AG04450 (cell line): ENCODE measurements around the gene RNF217. TPM values are rescaled to one million over a fixed set of nuclear protein-coding genes. Genes with fewer than 3 reads are reported as not detected.

Source experiments
- CTCF ChIA-PET: fragments of 300-600, 350-600 bp; formaldehyde crosslinking; extraction: SDS; loops from one replicate; lab custom pipeline; 2022; ENCODE audit warnings: antibody characterized with exemption, inconsistent platforms; lab: Charles Lee
- POLR2A ChIA-PET: fragments of 350-600 bp; formaldehyde crosslinking; extraction: SDS; loops from one replicate; lab custom pipeline; 2021; ENCODE audit warnings: antibody characterized with exemption, inconsistent platforms; lab: Yijun Ruan, JAX
- DNase-seq: peaks from one replicate; pipeline ENCODE4 v3.0.0-alpha.2; 2011; ENCODE audit warnings: low read depth, low spot score
- H3K27ac ChIP-seq: one replicate; pipeline ENCODE4 v1.5.1; 2012; ENCODE audit warnings: low read depth, low read length, control low read depth
- H3K27me3 ChIP-seq: one replicate; pipeline ENCODE4 v1.6.0; 2012; ENCODE audit warnings: low read length; ENCODE audit not compliant: control insufficient read depth, insufficient read depth
- H3K4me3 ChIP-seq: 2 replicates; pipeline ENCODE4 v1.5.1; 2011; ENCODE audit warnings: mild to moderate bottlenecking, low read depth, low read length, control low read depth
- H3K9me3 ChIP-seq: 2 replicates; pipeline ENCODE4 v1.5.1; 2012; ENCODE audit warnings: low read length; ENCODE audit not compliant: control insufficient read depth, insufficient read depth
- CTCF ChIP-seq: IDR thresholded peaks from 2 replicates; pipeline ENCODE4 v1.5.1; 2011; ENCODE audit warnings: low read depth, low read length, control low read depth, inconsistent platforms
- polyA plus RNA-seq: library from polyadenylated mRNA; depleted of rRNA; stranded (reverse); fragments of >200 nt; gene quantifications from 2 replicates; pipeline ENCODE4 v1.2.3, GENCODE V29; 2011

RNF217 gene
- polyA plus RNA-seq, 1 experiment: 24.6 TPM

GRCh38 chr6:124987291-124987690 is 25.1 kb downstream of the RNF217 start:
- no peak for DNase-seq
- CTCF ChIA-PET: interaction anchor here (0.6 to 1.0 kb wide), 2 partner anchors 48 to 126 kb away, joined by 4 read pairs; no protein-coding TSS in a partner anchor
- Histone ChIP-seq H3K27ac (no peak overlapping the region), H3K4me3 (no peak overlapping the region), H3K27me3 (no peaks in the 10 kb centered on the region), H3K9me3 (no peaks in the 10 kb centered on the region)
- no peak for TF ChIP-seq CTCF
- POLR2A ChIA-PET: interaction anchor here (1.5 kb wide), 1 partner anchor 24 kb away, joined by 5 read pairs; no protein-coding TSS in a partner anchor

- POLR2A ChIA-PET: interaction anchor here (1.5 kb wide), 1 partner anchor 25 kb away, joined by 5 read pairs; no protein-coding TSS in a partner anchor
- CTCF ChIA-PET: interaction anchor here (0.6 to 1.0 kb wide), 2 partner anchors 47 to 125 kb away, joined by 4 read pairs; no protein-coding TSS in a partner anchor
- Histone ChIP-seq H3K4me3 (no peak overlapping the region), H3K9me3 (no peaks in the 10 kb centered on the region), H3K27me3 (no peaks in the 10 kb centered on the region), H3K27ac (no peak overlapping the region)
- no peak for TF ChIP-seq CTCF
- DNase-seq: no peak
These were observed 25.9 kb downstream of the RNF217 start for GRCh38 chr6:124987999-124988591.

GRCh38 chr6:124989136-124989983 is 27.1 kb downstream of the RNF217 start:
- Histone ChIP-seq H3K27me3 (no peaks in the 10 kb centered on the region), H3K4me3 (no peak overlapping the region), H3K27ac (no peak overlapping the region), H3K9me3 (no peaks in the 10 kb centered on the region)
- no peak for TF ChIP-seq CTCF
- CTCF ChIA-PET: interaction anchor here (1.3 kb wide), 1 partner anchor 10 kb away, joined by 5 read pairs; no protein-coding TSS in a partner anchor
- POLR2A ChIA-PET: interaction anchor here (1.4 to 1.5 kb wide), 2 partner anchors 11 to 26 kb away, joined by 3 to 5 read pairs; no protein-coding TSS in a partner anchor
- no peak for DNase-seq

GRCh38 chr6:124990988-124991387 is 28.8 kb downstream of the RNF217 start:
- no peaks in the 10 kb centered on the region for H3K27me3 ChIP-seq
- ChIA-PET POLR2A (no interaction called here), CTCF (no interaction called here)
- no peak overlapping the region for H3K27ac ChIP-seq
- no peak for TF ChIP-seq CTCF
- no peaks in the 10 kb centered on the region for H3K9me3 ChIP-seq
- no peak overlapping the region for H3K4me3 ChIP-seq
- DNase-seq: no peak

- H3K27ac ChIP-seq: no peak overlapping the region
- CTCF ChIA-PET: no interaction called here
- TF ChIP-seq CTCF: no peak
These were observed 29.6 kb downstream of the RNF217 start for GRCh38 chr6:124991764-124992295.

More at GRCh38 chr6:124991764-124992295, 29.6 kb downstream of the RNF217 start:
- no peak for DNase-seq
- no peak overlapping the region for H3K4me3 ChIP-seq
- POLR2A ChIA-PET: no interaction called here
- H3K9me3 ChIP-seq: no peaks in the 10 kb centered on the region
- no peaks in the 10 kb centered on the region for H3K27me3 ChIP-seq
